H1 (cell line): ENCODE measurements around the gene MRFAP1. TPM values are rescaled to one million over a fixed set of nuclear protein-coding genes. Genes with fewer than 3 reads are reported as not detected.

Experiments
- CTCF ChIA-PET: fragments of 300-600 bp; sonication (Branson Sonifier 250); formaldehyde crosslinking; loops from one replicate; lab custom pipeline; 2021; ENCODE audit not compliant: partially characterized antibody; lab: Charles Lee
- POLR2A ChIA-PET: fragments of 300-600 bp; sonication (Branson Sonifier 250); formaldehyde crosslinking; loops from one replicate; lab custom pipeline; 2021; ENCODE audit warnings: inconsistent platforms; ENCODE audit not compliant: partially characterized antibody; lab: Charles Lee
- DNase-seq, 2 experiments: peaks; one replicate each; pipeline versions ENCODE4 v3.0.0 to v3.0.0-alpha.2; 2010 to 2022; ENCODE audit warnings: low spot score in 2 of 2, low read depth in 1 of 2, mixed read lengths in 1 of 2
- FAIRE-seq: peaks from 2 replicates; lab custom pipeline; 2011; peaks lifted over from hg19 to GRCh38; lab: Jason Lieb, UNC
- H2AFZ ChIP-seq: 2 replicates; pipeline ENCODE4 v1.8.1; 2012; ENCODE audit warnings: low read length, inconsistent platforms
- H2AK5ac ChIP-seq: 2 replicates; pipeline ENCODE4 v1.6.1; 2013; ENCODE audit warnings: low read depth, low read length
- H2BK120ac ChIP-seq: replicated peaks from 2 replicates; pipeline ENCODE3; 2013; ENCODE audit warnings: low read depth, low read length, inconsistent platforms
- H2BK12ac ChIP-seq: 2 replicates; pipeline ENCODE4 v1.6.1; 2013; ENCODE audit warnings: low read depth, low read length
- H2BK15ac ChIP-seq: 2 replicates; pipeline ENCODE4 v1.6.1; 2013; ENCODE audit warnings: low read length
- H2BK20ac ChIP-seq: 2 replicates; pipeline ENCODE4 v1.6.1; 2013; ENCODE audit warnings: low read length
- H2BK5ac ChIP-seq: 2 replicates; pipeline ENCODE4 v1.6.1; 2013; ENCODE audit warnings: low read depth, low read length
- H3K14ac ChIP-seq: 2 replicates; pipeline ENCODE4 v1.6.1; 2013; ENCODE audit warnings: inconsistent platforms; ENCODE audit not compliant: insufficient read length
- H3K18ac ChIP-seq: 2 replicates; pipeline ENCODE4 v1.6.1; 2013; ENCODE audit warnings: low read length; ENCODE audit errors: extremely low read depth
- H3K23ac ChIP-seq: 2 replicates; pipeline ENCODE4 v1.6.1; 2013; ENCODE audit warnings: inconsistent platforms; ENCODE audit not compliant: insufficient read length
- H3K23me2 ChIP-seq: 2 replicates; pipeline ENCODE4 v1.6.1; 2013; ENCODE audit warnings: low read depth, low read length
- H3K27ac ChIP-seq: 2 replicates; pipeline ENCODE4 v1.6.1; 2011; ENCODE audit warnings: low read depth, low read length, inconsistent platforms
- H3K27me3 ChIP-seq, 4 experiments: replicated peaks in 1 of 4; 1 replicate in 1 of 4; 2 replicates in 3 of 4; pipeline versions ENCODE4 v1.6.1 to v1.8.1; 2011 to 2013; ENCODE audit warnings: low read length in 3 of 4, mild to moderate bottlenecking in 3 of 4, inconsistent platforms in 2 of 4, mixed read lengths in 2 of 4, moderate library complexity in 1 of 4; ENCODE audit not compliant: control insufficient read depth in 3 of 4, insufficient read depth in 3 of 4; ENCODE audit errors: extremely low read depth in 1 of 4
- H3K36me3 ChIP-seq, 4 experiments: 2 replicates each; pipeline versions ENCODE4 v1.6.1 to v1.8.1; 2011 to 2013; ENCODE audit warnings: mild to moderate bottlenecking in 4 of 4, low read length in 3 of 4, moderate library complexity in 2 of 4, control low read depth in 1 of 4, inconsistent platforms in 1 of 4; ENCODE audit not compliant: insufficient read depth in 4 of 4, control insufficient read depth in 2 of 4
- H3K4ac ChIP-seq: replicated peaks from 2 replicates; pipeline ENCODE3; 2013; ENCODE audit warnings: low read length, low read depth, mixed read lengths, inconsistent platforms; ENCODE audit not compliant: insufficient read length
- H3K4me1 ChIP-seq, 4 experiments: replicated peaks in 1 of 4; 1 replicate in 1 of 4; 2 replicates in 3 of 4; pipeline versions ENCODE4 v1.6.1 to v1.8.1; 2011 to 2013; ENCODE audit warnings: low read length in 3 of 4, inconsistent platforms in 2 of 4, mixed read lengths in 1 of 4; ENCODE audit not compliant: insufficient read depth in 4 of 4, control insufficient read depth in 3 of 4
- H3K4me2 ChIP-seq, 2 experiments: 2 replicates each; pipeline versions ENCODE4 v1.6.1 to v1.8.1; 2011 to 2013; ENCODE audit warnings: low read depth in 2 of 2, low read length in 2 of 2, control low read depth in 1 of 2, inconsistent platforms in 1 of 2, mild to moderate bottlenecking in 1 of 2; ENCODE audit not compliant: insufficient read depth in 1 of 2
- H3K4me3 ChIP-seq, 4 experiments: fragments of 200-600, 300-600 bp in 1 of 4; sonication (generic), shearing (Covaris generic), sonication (Bioruptor Twin) in 1 of 4; 2 replicates each; pipeline versions ENCODE4 v1.5.1 to v1.8.1; 2011 to 2016; ENCODE audit warnings: low read length in 4 of 4, low read depth in 3 of 4, control low read depth in 2 of 4, inconsistent platforms in 2 of 4, mild to moderate bottlenecking in 2 of 4, mixed read lengths in 1 of 4, moderate library complexity in 1 of 4; ENCODE audit not compliant: insufficient read depth in 2 of 4; ENCODE audit errors: extremely low read depth in 1 of 4
- H3K56ac ChIP-seq: replicated peaks from 2 replicates; pipeline ENCODE3; 2013; ENCODE audit warnings: low read depth, mild to moderate bottlenecking, mixed read lengths, low read length, inconsistent platforms; ENCODE audit not compliant: insufficient read length
- H3K79me1 ChIP-seq: 2 replicates; pipeline ENCODE4 v1.6.1; 2013; ENCODE audit warnings: low read depth, low read length, control low read depth
- H3K79me2 ChIP-seq, 2 experiments: 2 replicates each; pipeline versions ENCODE4 v1.6.1 to v1.8.1; 2012 to 2013; ENCODE audit warnings: low read length in 2 of 2, mild to moderate bottlenecking in 2 of 2, inconsistent platforms in 1 of 2; ENCODE audit not compliant: insufficient read depth in 2 of 2, control insufficient read depth in 1 of 2
- H3K9ac ChIP-seq, 4 experiments: replicated peaks in 1 of 4; 1 replicate in 1 of 4; 2 replicates in 3 of 4; pipeline versions ENCODE4 v1.6.1 to v1.8.1; 2011 to 2013; ENCODE audit warnings: low read depth in 3 of 4, low read length in 3 of 4, control low read depth in 2 of 4, mild to moderate bottlenecking in 2 of 4, moderate library complexity in 2 of 4, inconsistent platforms in 1 of 4; ENCODE audit errors: extremely low read depth in 1 of 4
- H3K9me3 ChIP-seq, 2 experiments: 2 replicates each; pipeline versions ENCODE4 v1.6.1 to v1.8.1; 2012 to 2013; ENCODE audit warnings: mild to moderate bottlenecking in 2 of 2, moderate library complexity in 2 of 2, control low read depth in 1 of 2, inconsistent platforms in 1 of 2, low read depth in 1 of 2, low read length in 1 of 2, mixed read lengths in 1 of 2; ENCODE audit not compliant: insufficient read depth in 2 of 2
- H4K20me1 ChIP-seq, 2 experiments: replicated peaks in 1 of 2; 2 replicates each; pipeline versions ENCODE3 to v1.8.1; 2011 to 2013; ENCODE audit warnings: inconsistent platforms in 2 of 2, low read length in 2 of 2, mild to moderate bottlenecking in 1 of 2; ENCODE audit not compliant: insufficient read depth in 2 of 2, control insufficient read depth in 1 of 2
- H4K5ac ChIP-seq: 2 replicates; pipeline ENCODE4 v1.6.1; 2013; ENCODE audit warnings: low read length, low read depth, mixed read lengths, inconsistent platforms; ENCODE audit not compliant: insufficient read length
- H4K8ac ChIP-seq: 2 replicates; pipeline ENCODE4 v1.8.0; 2013; ENCODE audit warnings: mild to moderate bottlenecking, moderate library complexity, low read length, inconsistent platforms; ENCODE audit not compliant: insufficient read depth; ENCODE audit errors: extremely low read depth
- H4K91ac ChIP-seq: replicated peaks from 2 replicates; pipeline ENCODE3; 2013; ENCODE audit warnings: low read length, mixed read lengths, inconsistent platforms; ENCODE audit not compliant: insufficient read length
- EGR1 ChIP-seq: IDR thresholded peaks from 2 replicates; pipeline ENCODE4 v1.6.1; 2011; ENCODE audit warnings: low read depth, low read length, borderline replicate concordance
- JUND ChIP-seq: IDR thresholded peaks from 2 replicates; pipeline ENCODE4 v1.6.1; 2011; ENCODE audit warnings: mild to moderate bottlenecking, improper control_type of control experiment, low read length
- KDM5A ChIP-seq: fragments of 200-600 bp; IDR thresholded peaks from 2 replicates; pipeline ENCODE4 v1.7.1; 2012; ENCODE audit warnings: mild to moderate bottlenecking, low read length, inconsistent platforms, mixed read lengths
- NRF1 ChIP-seq: IDR thresholded peaks from 2 replicates; pipeline ENCODE4 v1.6.1; 2011; ENCODE audit warnings: mild to moderate bottlenecking, low read depth, low read length, improper control_type of control experiment
- PHF8 ChIP-seq: fragments of 200-600 bp; sonication (generic); conservative IDR thresholded peaks from 2 replicates; pipeline ENCODE4 v1.7.1; 2012; ENCODE audit warnings: low read depth, mild to moderate bottlenecking, inconsistent platforms, low read length, moderate library complexity
- POU5F1 ChIP-seq: IDR thresholded peaks from 2 replicates; pipeline ENCODE4 v1.6.1; 2011; ENCODE audit warnings: low read depth, mild to moderate bottlenecking, low read length, moderate library complexity
- RAD21 ChIP-seq, 2 experiments: IDR thresholded peaks in 1 of 2; conservative IDR thresholded peaks in 1 of 2; 2 replicates each; pipeline ENCODE4 v1.6.1; 2011; ENCODE audit warnings: low read depth in 2 of 2, low read length in 2 of 2, improper control_type of control experiment in 1 of 2, inconsistent platforms in 1 of 2, mild to moderate bottlenecking in 1 of 2, moderate library complexity in 1 of 2
- SP4 ChIP-seq: IDR thresholded peaks from 2 replicates; pipeline ENCODE4 v1.6.1; 2012; ENCODE audit warnings: low read length, inconsistent platforms
- TAF1 ChIP-seq: IDR thresholded peaks from 2 replicates; pipeline ENCODE4 v1.6.1; 2011; ENCODE audit warnings: mild to moderate bottlenecking, low read depth, low read length
- WGBS, 2 experiments: shearing (Covaris generic) in 1 of 2; methylation state at CpG; one replicate each; pipeline versions ENCODE4 v1.1.6 to v1.1.7; 2013 to 2015; ENCODE audit warnings: low lambda C conversion rate in 2 of 2, mixed read lengths in 2 of 2, inconsistent platforms in 1 of 2, low coverage in 1 of 2, missing lambda C conversion rate in 1 of 2; ENCODE audit not compliant: insufficient replicate concordance in 2 of 2, insufficient coverage in 1 of 2, insufficient read length in 1 of 2; ENCODE audit errors: extremely low coverage in 1 of 2, missing lambda C conversion rate in 1 of 2; 5-methylcytosine and 5-hydroxymethylcytosine counted together
- polyA plus RNA-seq, 7 experiments: library from polyadenylated mRNA; depleted of rRNA in 3 of 7; stranded (reverse) in 5 of 7; unstranded in 2 of 7; fragments of >200 nt in 5 of 7; fragments of 200-250 nt in 2 of 7; gene quantifications; 1 replicate in 5 of 7; 2 replicates in 1 of 7; 4 replicates in 1 of 7; pipeline versions ENCODE4 v1.2.1 to v1.2.3, GENCODE V29; 2011 to 2013; ENCODE audit warnings: missing spikeins in 2 of 7, mixed read lengths in 2 of 7
- total RNA-seq: library from RNA; stranded (reverse); fragmentation: NEBNext Ultra II Directional; extraction: Animal tissue kit (Norgen Biotek cat#: 25700); gene quantifications from 2 replicates; pipeline ENCODE4 v1.2.1, GENCODE V29; 2021
- TF ChIP-seq, protein P1 (sequence below): IDR thresholded peaks from 2 replicates; pipeline ENCODE4 v1.6.1; 2011; ENCODE audit warnings: low read depth, mild to moderate bottlenecking, low read length; ENCODE audit not compliant: insufficient read depth

MRFAP1 gene
- total and polyA plus RNA-seq, 2 of the 8 experiments (the other 6 are each of a cell fraction or from before 2014, with no cell fraction given) = 108 to 307 TPM

DNA sequence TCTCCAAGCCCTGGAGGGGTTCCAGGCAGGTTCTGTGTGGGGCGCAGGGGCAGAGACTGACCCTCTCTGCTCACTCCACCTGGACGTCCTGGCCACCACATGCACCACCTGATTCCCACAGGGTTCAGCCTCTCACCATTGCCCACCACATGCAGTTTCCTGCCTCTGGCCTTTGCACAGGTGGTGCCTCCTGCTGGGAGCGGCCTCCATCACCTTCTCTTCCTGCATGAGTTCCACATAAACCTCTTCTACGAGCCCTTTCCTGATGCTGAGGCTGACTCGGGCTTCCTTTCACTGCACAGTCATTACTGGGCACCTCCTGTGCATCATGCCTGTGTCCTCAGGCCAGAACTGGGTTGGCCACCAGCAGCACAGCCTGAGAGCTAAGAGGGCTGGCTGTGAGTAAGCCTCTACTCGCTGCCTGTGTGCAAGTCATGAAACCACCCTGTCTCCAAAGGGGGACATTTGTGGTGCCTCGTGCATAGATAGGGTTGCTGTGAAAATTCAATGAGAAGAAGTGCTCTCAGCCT lies 45.6 kb upstream of the MRFAP1 start:
- FAIRE-seq = no peak
- 89% methylated on average over 7 of the region's 7 CpGs; no CpG with 5 or more reads in 1 of the 2 experiments for WGBS, 2 experiments

More for the DNA sequence above, 45.6 kb upstream of the MRFAP1 start:
- ChIA-PET CTCF (interaction anchor here (1.2 kb wide), 1 partner anchor 95 kb away, joined by 3 read pairs; no protein-coding TSS in a partner anchor), POLR2A (no interaction called here)
- Histone ChIP-seq H3K9me3 (no peaks in the 10 kb centered on the region), H4K91ac (no peak overlapping the region), H3K79me1 (no peaks in the 10 kb centered on the region), H3K18ac (no peak overlapping the region), H3K23ac (no peak overlapping the region), H3K4me1 (no peaks in the 10 kb centered on the region; a peak in 2 of 7 replicates), H3K14ac (no peak overlapping the region), H3K27me3 (no peaks in the 10 kb centered on the region), H2BK120ac (no peak overlapping the region), H2BK15ac (no peak overlapping the region), H3K4me2 (no peak overlapping the region), H3K9ac (no peak overlapping the region), H3K79me2 (no peaks in the 10 kb centered on the region), H2BK12ac (no peak overlapping the region), H3K4me3 (no peak overlapping the region), H4K5ac (no peak overlapping the region), H4K20me1 (peaks cover 0 to 7% of the 10 kb centered on the region in 2 experiments), H3K4ac (no peak overlapping the region), H4K8ac (no peak overlapping the region), H3K27ac (no peak overlapping the region), H3K56ac (no peak overlapping the region), H2BK5ac (no peak overlapping the region), H2BK20ac (no peak overlapping the region), H2AK5ac (no peak overlapping the region), H3K23me2 (no peaks in the 10 kb centered on the region), H3K36me3 (no peaks in the 10 kb centered on the region)
- no peak for DNase-seq
- TF ChIP-seq SP4 (no peak), PHF8 (no peak), EGR1 (no peak), JUND (no peak), NRF1 (no peak), TAF1 (no peak), KDM5A (no peak), RAD21 (IDR thresholded peaks at IDR 0.05 in 1 of 2, conservative IDR thresholded peaks at IDR 0.05 in 1 of 2; ENCODE audit: low read depth in 2 of 2, low read length in 2 of 2) (no peak), POU5F1 (no peak)
- TF ChIP-seq, protein P1, sequence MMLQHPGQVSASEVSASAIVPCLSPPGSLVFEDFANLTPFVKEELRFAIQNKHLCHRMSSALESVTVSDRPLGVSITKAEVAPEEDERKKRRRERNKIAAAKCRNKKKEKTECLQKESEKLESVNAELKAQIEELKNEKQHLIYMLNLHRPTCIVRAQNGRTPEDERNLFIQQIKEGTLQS = no peak
- TF ChIP-seq, all 59 proteins: peak for 0
- no peak overlapping the region for H2AFZ ChIP-seq
